ENCODE data around the gene PACS1. TPM values are rescaled to one million over a fixed set of nuclear protein-coding genes. Genes with fewer than 3 reads are reported as not detected.
A peak's percentile ranks its signal among the peaks of the same experiment; 100 is the strongest.

The PACS1 gene
- total RNA-seq, 1 donor from 2014 or later: 86.9 TPM

DNA sequence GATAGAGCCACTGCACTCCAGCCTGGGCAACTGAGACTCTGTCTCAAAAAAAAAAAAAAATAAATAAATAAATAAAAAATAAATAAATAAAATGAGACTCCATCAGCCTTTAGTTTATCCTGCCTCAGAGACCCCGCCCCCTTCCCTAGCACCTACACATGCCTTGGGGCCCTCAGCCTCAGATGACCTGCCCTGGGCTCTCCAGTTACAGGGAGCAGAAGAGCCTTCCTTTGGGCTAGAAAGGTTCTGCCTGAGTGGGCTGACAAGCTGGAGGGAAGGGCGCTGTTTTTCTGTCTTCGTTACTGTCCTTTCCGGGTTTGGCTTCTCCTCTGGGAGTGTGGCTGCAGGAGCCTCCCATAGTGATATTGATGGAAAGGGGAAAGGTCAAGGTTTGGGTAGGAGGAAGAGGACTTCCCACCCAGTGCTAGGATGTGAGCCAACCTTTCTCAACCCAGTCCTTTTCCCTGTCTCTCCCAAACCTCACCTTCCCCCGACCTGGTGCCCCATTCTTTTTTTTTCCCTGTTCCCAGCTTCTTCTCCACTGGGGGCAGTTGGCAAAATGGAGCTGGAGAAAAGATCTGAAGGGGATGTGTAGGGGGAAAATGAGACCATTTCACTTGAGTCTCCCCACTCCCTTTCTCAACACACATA is 19.4 kb upstream of the PACS1 start:
- Mint-ChIP-seq H3K27ac (ENCODE audit: unreplicated experiment) (peak overlapping the region; percentile 99), H3K27me3 (ENCODE audit: low read depth, unreplicated experiment) (peaks cover 9% of the 10 kb centered on the region), H3K36me3 (ENCODE audit: low read depth, unreplicated experiment) (peaks cover 12% of the 10 kb centered on the region), H3K9me3 (ENCODE audit: unreplicated experiment) (no peaks in the 10 kb centered on the region), H3K4me3 (ENCODE audit: unreplicated experiment) (peak overlapping the region; percentile 87), H3K4me1 (ENCODE audit: low read depth, unreplicated experiment) (peaks cover 20% of the 10 kb centered on the region)
- peak overlapping the region; percentile 94 for H3K4me2 ChIP-seq (ENCODE audit: low read length)
- peaks cover 24% of the 10 kb centered on the region for H4K20me1 ChIP-seq (ENCODE audit: insufficient read depth, low read length)
- H3K27ac ChIP-seq (ENCODE audit: low read depth, low read length): no peak overlapping the region
- no peak overlapping the region for H3K4me3 ChIP-seq (ENCODE audit: insufficient read depth, low read depth, low read length)
- no peaks in the 10 kb centered on the region for H3K9me3 ChIP-seq (ENCODE audit: insufficient read depth, low read depth, low read length)
- peaks cover 11% of the 10 kb centered on the region for H3K36me3 ChIP-seq (ENCODE audit: insufficient read depth, low read length)
- H3K79me2 ChIP-seq (ENCODE audit: insufficient read depth, low read length): peaks cover 36% of the 10 kb centered on the region
- peak overlapping the region; percentile 99 for H3K9ac ChIP-seq (ENCODE audit: low read length)
- TF ChIP-seq, protein P1, sequence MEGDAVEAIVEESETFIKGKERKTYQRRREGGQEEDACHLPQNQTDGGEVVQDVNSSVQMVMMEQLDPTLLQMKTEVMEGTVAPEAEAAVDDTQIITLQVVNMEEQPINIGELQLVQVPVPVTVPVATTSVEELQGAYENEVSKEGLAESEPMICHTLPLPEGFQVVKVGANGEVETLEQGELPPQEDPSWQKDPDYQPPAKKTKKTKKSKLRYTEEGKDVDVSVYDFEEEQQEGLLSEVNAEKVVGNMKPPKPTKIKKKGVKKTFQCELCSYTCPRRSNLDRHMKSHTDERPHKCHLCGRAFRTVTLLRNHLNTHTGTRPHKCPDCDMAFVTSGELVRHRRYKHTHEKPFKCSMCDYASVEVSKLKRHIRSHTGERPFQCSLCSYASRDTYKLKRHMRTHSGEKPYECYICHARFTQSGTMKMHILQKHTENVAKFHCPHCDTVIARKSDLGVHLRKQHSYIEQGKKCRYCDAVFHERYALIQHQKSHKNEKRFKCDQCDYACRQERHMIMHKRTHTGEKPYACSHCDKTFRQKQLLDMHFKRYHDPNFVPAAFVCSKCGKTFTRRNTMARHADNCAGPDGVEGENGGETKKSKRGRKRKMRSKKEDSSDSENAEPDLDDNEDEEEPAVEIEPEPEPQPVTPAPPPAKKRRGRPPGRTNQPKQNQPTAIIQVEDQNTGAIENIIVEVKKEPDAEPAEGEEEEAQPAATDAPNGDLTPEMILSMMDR (IDR thresholded peaks at IDR 0.05; ENCODE audit: insufficient read depth, low read depth, low read length): no peak
- no peak for TF ChIP-seq EZH2 (IDR thresholded peaks at IDR 0.05; ENCODE audit: insufficient read depth, low read length)
- peaks cover 3% of the 10 kb centered on the region for H3K27me3 ChIP-seq (ENCODE audit: insufficient read depth, low read length)
- peaks cover 24% of the 10 kb centered on the region for H3K4me1 ChIP-seq (ENCODE audit: insufficient read depth, low read length)
- peak overlapping the region; percentile 40 for H2AFZ ChIP-seq (ENCODE audit: low read depth, low read length)
- FAIRE-seq (no peak), DNase-seq (ENCODE audit: low read depth) (no peak)

DNA sequence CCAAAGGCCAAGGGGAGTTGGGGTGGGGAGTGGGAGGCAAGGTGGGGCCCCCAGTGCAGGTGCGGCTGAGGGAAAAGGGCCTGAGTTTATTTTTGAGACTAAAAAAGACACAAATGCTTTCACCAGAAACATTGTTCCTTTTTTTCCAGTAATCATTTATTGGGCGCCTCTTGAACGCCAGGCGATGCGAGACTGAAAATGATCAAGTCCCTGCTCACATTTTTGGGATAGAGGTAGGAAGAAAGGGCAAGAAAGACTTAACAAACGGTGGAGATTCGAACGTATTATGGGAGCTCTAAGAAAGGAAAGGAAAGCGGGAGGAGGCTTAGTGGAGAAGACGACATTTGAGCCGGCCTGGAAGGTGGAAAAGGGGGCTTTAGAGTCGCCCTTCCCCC is 18.7 kb upstream of the PACS1 start:
- peaks cover 20% of the 10 kb centered on the region for H3K4me1 Mint-ChIP-seq (ENCODE audit: low read depth, unreplicated experiment)
- FAIRE-seq: no peak
- Histone ChIP-seq H3K4me1 (ENCODE audit: insufficient read depth, low read length) (peaks cover 24% of the 10 kb centered on the region), H3K9me3 (ENCODE audit: insufficient read depth, low read depth, low read length) (no peaks in the 10 kb centered on the region), H3K79me2 (ENCODE audit: insufficient read depth, low read length) (peaks cover 40% of the 10 kb centered on the region), H3K4me3 (ENCODE audit: insufficient read depth, low read depth, low read length) (peak overlapping the region; percentile 96), H3K9ac (ENCODE audit: low read length) (peak overlapping the region; percentile 99), H4K20me1 (ENCODE audit: insufficient read depth, low read length) (peaks cover 30% of the 10 kb centered on the region), H2AFZ (ENCODE audit: low read depth, low read length) (peak overlapping the region; percentile 80), H3K27ac (ENCODE audit: low read depth, low read length) (peak overlapping the region; percentile 89), H3K36me3 (ENCODE audit: insufficient read depth, low read length) (peaks cover 17% of the 10 kb centered on the region), H3K4me2 (ENCODE audit: low read length) (peak overlapping the region; percentile 94), H3K27me3 (ENCODE audit: insufficient read depth, low read length) (no peaks in the 10 kb centered on the region)
- peaks cover 9% of the 10 kb centered on the region for H3K27me3 Mint-ChIP-seq (ENCODE audit: low read depth, unreplicated experiment)
- DNase-seq (ENCODE audit: low read depth): no peak
- H3K27ac Mint-ChIP-seq (ENCODE audit: unreplicated experiment): peak overlapping the region; percentile 99
- TF ChIP-seq EZH2 (IDR thresholded peaks at IDR 0.05; ENCODE audit: insufficient read depth, low read length): no peak
- TF ChIP-seq, protein P1 (IDR thresholded peaks at IDR 0.05; ENCODE audit: insufficient read depth, low read depth, low read length): no peak
- H3K4me3 Mint-ChIP-seq (ENCODE audit: unreplicated experiment): peak overlapping the region; percentile 87
- H3K9me3 Mint-ChIP-seq (ENCODE audit: unreplicated experiment): no peaks in the 10 kb centered on the region
- peaks cover 12% of the 10 kb centered on the region for H3K36me3 Mint-ChIP-seq (ENCODE audit: low read depth, unreplicated experiment)

Measured in astrocyte (in vitro differentiated cells and primary cell).